Stimulated activated CD8-positive, alpha-beta memory T cell treated with anti-CD3 and anti-CD28 coated beads, Interleukin-7, amount 100 ng/mL, for 48 hours (primary cell): ENCODE data around the gene FAM118A.
A peak's percentile ranks its signal among the peaks of the same experiment; 100 is the strongest.
"Not testable (repeated sequence)": the region's sequence is repeated elsewhere in the genome, so short reads cannot be mapped to it uniquely, and the experiment has no call there.

Source experiments
- DNase-seq, 2 donors: peaks; one replicate each; pipeline ENCODE4 v3.0.0-alpha.2; 2020; ENCODE audit warnings: low read depth in 1 of 2; ENCODE audit errors: extremely low read depth in 1 of 2

FAM118A gene

GRCh38 chr22:45329530-45329936, 19.8 kb downstream of the FAM118A start:
- DNase-seq = no peak

- DNase-seq = no peak
These were observed 20.8 kb downstream of the FAM118A start for GRCh38 chr22:45330548-45330947.

DNA sequence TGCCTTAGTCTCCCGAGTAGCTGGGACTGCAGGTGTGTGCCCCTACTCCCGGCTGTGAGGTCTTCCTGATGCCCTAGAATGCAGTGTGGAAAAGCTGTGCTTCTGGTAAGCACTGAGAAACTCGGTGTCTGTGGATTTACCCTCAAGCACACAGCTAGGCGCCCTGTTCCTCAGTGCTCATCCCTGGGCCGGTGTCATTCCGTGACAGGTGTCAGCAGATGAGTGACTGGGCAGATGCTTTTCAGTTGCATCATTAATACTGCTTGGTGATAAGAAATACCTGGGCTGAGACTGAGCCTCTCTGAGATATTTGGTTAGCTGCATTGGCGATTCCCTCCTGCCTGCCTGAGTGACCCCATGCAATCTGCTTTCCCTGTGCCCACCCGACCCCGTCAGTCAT, 21.8 kb downstream of the FAM118A start:
- DNase-seq = no peak

GRCh38 chr22:45332001-45332400, 22.3 kb downstream of the FAM118A start:
- no peak for DNase-seq

DNA sequence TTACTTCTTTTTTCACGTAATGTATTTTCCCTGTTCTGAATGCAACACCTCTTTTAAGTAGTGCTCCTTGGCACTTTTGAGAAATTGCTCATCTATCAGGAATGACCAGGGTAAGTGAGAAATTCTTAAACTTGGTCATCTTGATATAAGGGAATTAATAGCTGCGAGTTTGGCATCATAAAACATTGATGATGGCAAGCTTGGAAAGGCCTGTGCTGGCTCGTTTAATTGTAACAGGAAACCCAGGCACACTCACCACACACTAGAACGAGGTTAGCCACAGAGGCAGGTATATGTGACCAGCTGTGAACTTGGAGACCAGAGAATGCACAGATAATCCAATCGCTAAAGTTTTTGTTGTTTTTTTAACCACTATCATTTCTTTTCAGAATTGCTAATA, 24.3 kb downstream of the FAM118A start:
- DNase-seq = no peak

GRCh38 chr22:45334528-45334927, 24.8 kb downstream of the FAM118A start:
- DNase-seq = no peak

- DNase-seq = no peak
These were observed 25.5 kb downstream of the FAM118A start for GRCh38 chr22:45335021-45335818.

GRCh38 chr22:45335854-45336522, 26.3 kb downstream of the FAM118A start:
- no peak for DNase-seq

- DNase-seq = no peak
These were observed 27.3 kb downstream of the FAM118A start for GRCh38 chr22:45336971-45337431.

DNA sequence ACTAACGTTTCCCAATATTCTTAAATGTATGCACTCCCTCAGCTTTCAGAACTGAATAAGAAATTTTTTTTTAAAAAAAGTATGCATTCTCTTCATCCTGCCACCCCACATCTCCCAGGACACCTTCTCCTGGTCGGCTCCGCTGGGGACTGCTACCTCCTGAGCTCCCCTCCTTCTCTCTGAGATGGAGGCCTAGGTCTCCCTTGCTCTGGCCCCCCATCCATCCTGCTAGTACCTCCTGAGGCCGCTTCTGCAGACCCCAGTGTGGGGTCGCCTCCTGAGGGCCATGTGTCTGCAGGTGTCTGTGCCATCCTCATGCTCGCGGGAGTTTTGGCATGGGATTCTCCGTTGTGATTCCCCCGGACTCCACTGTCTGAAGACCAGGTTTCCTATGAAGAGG, 27.8 kb downstream of the FAM118A start:
- DNase-seq = no peak

GRCh38 chr22:45338795-45339194, 29.1 kb downstream of the FAM118A start:
- no peak for DNase-seq

DNA sequence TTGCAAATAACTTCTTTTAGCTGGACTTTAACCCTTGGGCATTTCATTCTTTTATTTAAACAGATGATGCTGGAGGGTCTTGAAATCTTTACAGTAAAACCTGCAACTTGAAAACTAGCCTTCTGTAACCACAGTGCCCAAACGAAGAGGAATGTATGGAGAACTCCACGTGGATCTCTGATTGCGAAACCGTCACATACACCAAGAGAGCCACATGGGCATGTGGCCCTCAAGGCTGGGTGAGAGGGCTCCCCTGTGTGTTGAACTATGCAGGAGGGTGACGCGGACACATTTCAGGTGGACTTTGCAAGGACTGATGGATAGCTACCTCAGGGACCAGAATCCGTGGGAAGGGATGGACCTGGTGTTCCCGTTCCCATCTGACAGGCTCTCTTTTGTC, 30.6 kb downstream of the FAM118A start:
- DNase-seq = no peak

DNA sequence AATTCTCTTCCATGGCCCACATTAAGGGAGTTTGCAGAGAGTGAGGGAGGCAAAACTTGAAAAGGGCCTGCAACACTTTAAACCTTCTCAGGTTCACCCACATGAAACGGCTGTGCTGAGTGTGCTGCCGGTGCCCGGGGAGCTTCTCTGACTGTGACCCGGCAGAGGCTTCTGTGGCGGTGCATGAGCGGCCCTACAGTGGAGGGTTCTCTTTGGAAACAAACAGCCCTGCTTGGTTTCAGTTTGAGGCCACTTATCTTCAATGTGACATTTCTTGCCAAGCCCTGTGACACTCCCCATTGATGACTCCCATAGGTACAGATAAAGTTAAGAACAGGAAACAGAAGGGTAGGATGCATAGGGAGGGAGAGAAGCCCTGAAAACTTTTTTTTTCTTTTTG, 31.8 kb downstream of the FAM118A start:
- DNase-seq = peak in 1 of 2 donors; percentile 57

DNA sequence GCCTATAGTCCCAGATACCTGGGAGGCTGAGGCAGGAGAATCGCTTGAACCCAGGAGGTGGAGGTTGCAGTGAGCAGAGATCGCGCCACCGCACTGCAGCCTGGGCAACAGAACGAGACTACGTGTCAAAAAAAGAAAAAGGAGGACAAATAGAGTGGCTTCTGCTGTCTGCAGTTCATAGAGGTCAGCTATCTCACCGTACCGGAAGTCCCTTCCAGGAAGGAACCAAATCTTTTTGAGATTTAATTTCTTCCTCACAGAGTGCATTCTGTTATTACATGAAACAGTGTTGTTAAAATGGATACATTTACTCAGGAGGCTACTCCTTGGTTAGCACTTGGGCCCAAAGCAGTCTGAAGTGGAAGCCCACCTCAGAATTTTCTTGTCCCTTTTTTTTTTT, 33.4 kb downstream of the FAM118A start:
- no peak for DNase-seq

GRCh38 chr22:45344334-45344733, 34.6 kb downstream of the FAM118A start:
- DNase-seq = no peak

GRCh38 chr22:45349916-45350315, 40.2 kb downstream of the FAM118A start:
- no peak for DNase-seq

DNA sequence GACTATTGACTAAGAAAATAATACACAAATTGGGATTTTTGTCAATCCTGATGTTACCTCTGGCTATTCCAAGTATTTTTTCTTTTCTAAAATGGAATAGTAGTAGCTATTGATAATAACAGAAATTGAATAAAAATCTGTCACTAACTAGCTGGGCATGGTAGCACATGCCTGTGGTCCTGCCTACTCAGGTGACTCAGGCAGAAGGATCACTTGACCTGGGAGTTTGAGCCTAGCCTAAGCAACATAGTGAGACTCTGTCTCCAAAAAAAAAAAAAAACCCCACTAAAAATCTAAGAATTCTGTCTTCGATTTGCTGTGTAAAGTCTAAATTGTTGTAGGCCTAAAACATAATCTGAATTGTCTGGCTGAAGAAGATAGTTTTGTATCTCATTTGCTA, 42.2 kb downstream of the FAM118A start:
- no peak for DNase-seq

DNA sequence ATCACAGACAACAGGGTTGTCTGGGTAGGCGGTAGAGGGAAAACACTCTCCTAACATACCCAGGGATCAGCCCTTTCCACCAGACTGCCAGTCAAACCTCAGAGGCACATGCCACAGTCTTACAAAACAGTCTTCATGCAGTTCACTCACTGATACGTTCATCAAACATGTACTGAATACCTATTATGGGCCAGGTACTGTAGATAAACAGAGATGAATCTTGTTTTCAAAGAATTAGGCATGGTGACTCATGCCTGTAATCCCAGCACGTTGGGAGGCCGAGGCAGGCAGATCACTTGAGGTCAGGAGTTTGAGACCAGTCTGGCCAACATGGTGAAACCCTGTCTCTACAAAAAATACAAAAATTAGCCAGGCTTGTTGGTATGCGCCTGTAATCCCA, 43.0 kb downstream of the FAM118A start:
- not testable (repeated sequence) for DNase-seq

DNA sequence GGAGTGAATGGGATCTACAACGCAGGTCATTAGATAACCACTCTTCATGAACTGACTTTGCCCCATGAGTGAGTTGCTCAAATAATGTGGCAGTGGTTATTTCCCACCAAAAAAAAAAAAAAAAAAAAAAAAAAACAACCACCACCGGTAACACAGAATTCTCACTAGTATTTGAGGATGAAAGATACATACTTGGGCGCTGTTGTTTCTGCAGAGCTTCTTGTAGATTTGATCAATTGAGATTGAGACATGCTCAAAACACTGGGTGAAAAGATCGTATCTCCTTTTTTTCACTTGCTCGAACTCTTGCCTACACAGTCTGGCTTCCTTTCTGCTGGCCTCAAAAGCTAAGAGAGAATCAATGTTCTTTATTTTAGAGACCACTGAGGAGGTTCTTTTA, 44.1 kb downstream of the FAM118A start:
- no peak for DNase-seq

GRCh38 chr22:45357490-45357889, 47.8 kb downstream of the FAM118A start:
- DNase-seq = no peak

GRCh38 chr22:45358127-45358526, 48.4 kb downstream of the FAM118A start:
- DNase-seq = no peak

GRCh38 chr22:45359627-45360026, 49.9 kb downstream of the FAM118A start:
- no peak for DNase-seq
